Measurements from ENCODE around the gene ADK.

- TF ChIP-seq PHB2 (IDR thresholded peaks at IDR 0.05; ENCODE audit: partially characterized antibody) (no peak), ZFP41 (CRISPR knock-in tag; IDR thresholded peaks at IDR 0.05; ENCODE audit: borderline replicate concordance) (no peak), HIVEP1 (CRISPR knock-in tag; IDR thresholded peaks at IDR 0.05) (no peak), ZNF530 (CRISPR knock-in tag; IDR thresholded peaks at IDR 0.05; ENCODE audit: low read depth) (no peak), HMGA1 (CRISPR knock-in tag; conservative IDR thresholded peaks at IDR 0.05) (no peak), MEIS2 (CRISPR knock-in tag; IDR thresholded peaks at IDR 0.05) (no peak)
- TF ChIP-seq, protein P1, sequence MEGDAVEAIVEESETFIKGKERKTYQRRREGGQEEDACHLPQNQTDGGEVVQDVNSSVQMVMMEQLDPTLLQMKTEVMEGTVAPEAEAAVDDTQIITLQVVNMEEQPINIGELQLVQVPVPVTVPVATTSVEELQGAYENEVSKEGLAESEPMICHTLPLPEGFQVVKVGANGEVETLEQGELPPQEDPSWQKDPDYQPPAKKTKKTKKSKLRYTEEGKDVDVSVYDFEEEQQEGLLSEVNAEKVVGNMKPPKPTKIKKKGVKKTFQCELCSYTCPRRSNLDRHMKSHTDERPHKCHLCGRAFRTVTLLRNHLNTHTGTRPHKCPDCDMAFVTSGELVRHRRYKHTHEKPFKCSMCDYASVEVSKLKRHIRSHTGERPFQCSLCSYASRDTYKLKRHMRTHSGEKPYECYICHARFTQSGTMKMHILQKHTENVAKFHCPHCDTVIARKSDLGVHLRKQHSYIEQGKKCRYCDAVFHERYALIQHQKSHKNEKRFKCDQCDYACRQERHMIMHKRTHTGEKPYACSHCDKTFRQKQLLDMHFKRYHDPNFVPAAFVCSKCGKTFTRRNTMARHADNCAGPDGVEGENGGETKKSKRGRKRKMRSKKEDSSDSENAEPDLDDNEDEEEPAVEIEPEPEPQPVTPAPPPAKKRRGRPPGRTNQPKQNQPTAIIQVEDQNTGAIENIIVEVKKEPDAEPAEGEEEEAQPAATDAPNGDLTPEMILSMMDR (CRISPR knock-in tag; IDR thresholded peaks at IDR 0.05), result no peak
Measured at GRCh38 chr10:74246495-74246894, 95.5 kb downstream of the ADK start.
